Transverse colon (tissue), 4 donors: ENCODE data around the gene C16orf82. TPM values are rescaled to one million over a fixed set of nuclear protein-coding genes. Genes with fewer than 3 reads are reported as not detected.

Experiments
- DNase-seq: peaks from one replicate; pipeline ENCODE4 v3.0.0-alpha.2; 2019
- H3K27ac ChIP-seq, 4 donors: fragments of 200-600 bp; sonication (generic); 2 replicates each; pipeline ENCODE4 v1.5.1; 2016 to 2018; ENCODE audit warnings: inconsistent platforms in 4 of 4
- H3K27me3 ChIP-seq: fragments of 200-600 bp; sonication (generic); 2 replicates; pipeline ENCODE4 v1.5.1; 2017; ENCODE audit warnings: inconsistent platforms
- H3K36me3 ChIP-seq, 4 donors: fragments of 200-600 bp; sonication (generic); 2 replicates each; pipeline ENCODE4 v1.5.1; 2017 to 2019; ENCODE audit warnings: inconsistent platforms in 4 of 4
- H3K4me1 ChIP-seq, 4 donors: fragments of 200-600 bp; sonication (generic); 2 replicates each; pipeline ENCODE4 v1.5.1; 2017 to 2020; ENCODE audit warnings: inconsistent platforms in 4 of 4
- H3K4me3 ChIP-seq, 4 donors: fragments of 200-600 bp; sonication (generic); 1 replicate in 1 of 4; 2 replicates in 3 of 4; pipeline versions ENCODE4 v1.5.1 to v1.6.1; 2017 to 2019; ENCODE audit warnings: inconsistent platforms in 4 of 4
- H3K9me3 ChIP-seq, 2 donors: fragments of 200-600 bp; sonication (generic); 2 replicates each; pipeline ENCODE4 v1.5.1; 2017 to 2019; ENCODE audit warnings: inconsistent platforms in 2 of 2
- CTCF ChIP-seq, 5 experiments: fragments of 200-600 bp in 3 of 5; fragments of 450-650 bp in 2 of 5; sonication (generic) in 3 of 5; IDR thresholded peaks; 1 replicate in 2 of 5; 2 replicates in 3 of 5; pipeline ENCODE4 v1.5.1; 2016 to 2017; ENCODE audit warnings: antibody characterized with exemption in 5 of 5, inconsistent platforms in 3 of 5, mild to moderate bottlenecking in 2 of 5, moderate library complexity in 1 of 5
- EP300 ChIP-seq: sonication (generic); formaldehyde crosslinking; IDR thresholded peaks from one replicate; pipeline ENCODE4 v1.6.1; 2017; ENCODE audit warnings: antibody characterized with exemption, low read depth
- POLR2A ChIP-seq: fragments of 450-650 bp; IDR thresholded peaks from one replicate; pipeline ENCODE4 v1.6.1; 2016; ENCODE audit warnings: antibody characterized with exemption, mild to moderate bottlenecking, moderate library complexity
- POLR2AphosphoS5 ChIP-seq, 3 donors: sonication (generic); formaldehyde crosslinking; IDR thresholded peaks; one replicate each; pipeline ENCODE4 v1.6.1; 2016; ENCODE audit warnings: antibody characterized with exemption in 3 of 3
- WGBS, 2 donors: methylation state at CpG; one replicate each; pipeline ENCODE4 v1.1.5; 2018; ENCODE audit warnings: low coverage in 1 of 2; 5-methylcytosine and 5-hydroxymethylcytosine counted together
- in situ Hi-C, 4 donors: fragments of 200-750 bp; cut with MboI; loops; one replicate each; pipeline versions ENCODE4 v1.15.0 to v1.15.1; 2017; ENCODE audit warnings: low sequenced_read_pairs in 3 of 4, low pct_ligation_motif_present in 1 of 4, low pct_unique_long_range_greater_than_20kb in 1 of 4
- intact Hi-C: fragments of 100-400 bp; cut with DNase I; formaldehyde crosslinking; loops from one replicate; pipeline ENCODE4 v1.15.1; 2023; ENCODE audit warnings: low total_unique reads
- total RNA-seq, 4 donors: library from RNA; depleted of rRNA; stranded (reverse); fragments of >200 nt; gene quantifications; one replicate each; pipeline ENCODE4 v1.1.0, GENCODE V29; 2016

The C16orf82 gene
- total RNA-seq, 4 donors from 2014 or later, result not detected

- no peak for DNase-seq
- Histone ChIP-seq H3K27ac (no peak overlapping the region), H3K4me3 (no peak overlapping the region), H3K36me3 (no peaks in the 10 kb centered on the region), H3K4me1 (peaks cover 4 to 13% (median 6%) of the 10 kb centered on the region in 4 donors), H3K27me3 (no peaks in the 10 kb centered on the region), H3K9me3 (no peaks in the 10 kb centered on the region)
- TF ChIP-seq POLR2AphosphoS5 (IDR thresholded peaks at IDR 0.05) (no peak), EP300 (no peak), CTCF (IDR thresholded peaks at IDR 0.05) (no peak), POLR2A (no peak)
- in situ Hi-C loops, result loop anchor here in 3 of 4 donors (25.0 kb wide), 1 partner anchor 1276 kb away; no protein-coding TSS in a partner anchor
- intact Hi-C loops, result no loop called here
- 54 to 75% methylated on average over 1 to 8 of the region's 8 CpGs for WGBS, 2 donors
Measured at GRCh38 chr16:27113341-27113841, 46.7 kb downstream of the C16orf82 start.

GRCh38 chr16:27114006-27114405, 47.3 kb downstream of the C16orf82 start:
- WGBS, 2 donors, result 38 to 69% methylated on average over 1 to 2 of the region's 2 CpGs

GRCh38 chr16:27118526-27118925, 51.8 kb downstream of the C16orf82 start:
- intact Hi-C loops (no loop called here), in situ Hi-C loops (loop anchor here in 3 of 4 donors (25.0 kb wide), 1 partner anchor 1281 kb away; no protein-coding TSS in a partner anchor)
- no peak overlapping the region for H3K4me3 ChIP-seq
- no peak for DNase-seq
- WGBS, 2 donors, result 49 to 55% methylated on average over 5 of the region's 5 CpGs
- no peaks in the 10 kb centered on the region for H3K4me1 ChIP-seq
- H3K27me3 ChIP-seq, result peaks cover 10% of the 10 kb centered on the region
- TF ChIP-seq EP300 (no peak), CTCF (IDR thresholded peaks at IDR 0.05) (no peak), POLR2AphosphoS5 (IDR thresholded peaks at IDR 0.05) (no peak), POLR2A (no peak)
- peaks cover 15 to 17% of the 10 kb centered on the region in 2 donors for H3K9me3 ChIP-seq
- no peaks in the 10 kb centered on the region for H3K36me3 ChIP-seq
- H3K27ac ChIP-seq, result no peak overlapping the region

More at GRCh38 chr16:27114006-27114405, 47.3 kb downstream of the C16orf82 start:
- Histone ChIP-seq H3K36me3 (no peaks in the 10 kb centered on the region), H3K9me3 (no peaks in the 10 kb centered on the region), H3K27me3 (no peaks in the 10 kb centered on the region), H3K4me3 (no peak overlapping the region), H3K4me1 (peaks cover 4 to 13% (median 6%) of the 10 kb centered on the region in 4 donors), H3K27ac (no peak overlapping the region)
- no peak for DNase-seq
- in situ Hi-C loops, result loop anchor here in 3 of 4 donors (25.0 kb wide), 1 partner anchor 1277 kb away; no protein-coding TSS in a partner anchor
- no peak for TF ChIP-seq POLR2AphosphoS5 (IDR thresholded peaks at IDR 0.05)
- intact Hi-C loops, result no loop called here

Other genes with a start within 250 kb of the C16orf82 start
- 10 to 100 TPM in 2 of 4 donors, 1 to 10 TPM in 2; 4.4 to 14.2 (median 9.2) TPM for gene KDM8, start 136.6 kb downstream of the C16orf82 start, total RNA-seq
- gene NSMCE1, start 201.8 kb downstream of the C16orf82 start, total RNA-seq, result 10 to 100 TPM in 3 of 4 donors, 1 to 10 TPM in 1; 6.2 to 90.8 (median 27.2) TPM
- 100 to 1,000 TPM; 106 to 235 (median 156) TPM for gene IL4R, start 247.0 kb downstream of the C16orf82 start, total RNA-seq